Activated CD4-positive, alpha-beta T cell treated with anti-CD3 and anti-CD28 coated beads for 4 hours (primary cell): ENCODE data around the gene ETS2.
"Not testable (repeated sequence)": the region's sequence is repeated elsewhere in the genome, so short reads cannot be mapped to it uniquely, and the experiment has no call there.

Source experiments
- DNase-seq, 2 donors: peaks; one replicate each; pipeline ENCODE4 v3.0.0-alpha.2; 2020

ETS2 gene

DNA sequence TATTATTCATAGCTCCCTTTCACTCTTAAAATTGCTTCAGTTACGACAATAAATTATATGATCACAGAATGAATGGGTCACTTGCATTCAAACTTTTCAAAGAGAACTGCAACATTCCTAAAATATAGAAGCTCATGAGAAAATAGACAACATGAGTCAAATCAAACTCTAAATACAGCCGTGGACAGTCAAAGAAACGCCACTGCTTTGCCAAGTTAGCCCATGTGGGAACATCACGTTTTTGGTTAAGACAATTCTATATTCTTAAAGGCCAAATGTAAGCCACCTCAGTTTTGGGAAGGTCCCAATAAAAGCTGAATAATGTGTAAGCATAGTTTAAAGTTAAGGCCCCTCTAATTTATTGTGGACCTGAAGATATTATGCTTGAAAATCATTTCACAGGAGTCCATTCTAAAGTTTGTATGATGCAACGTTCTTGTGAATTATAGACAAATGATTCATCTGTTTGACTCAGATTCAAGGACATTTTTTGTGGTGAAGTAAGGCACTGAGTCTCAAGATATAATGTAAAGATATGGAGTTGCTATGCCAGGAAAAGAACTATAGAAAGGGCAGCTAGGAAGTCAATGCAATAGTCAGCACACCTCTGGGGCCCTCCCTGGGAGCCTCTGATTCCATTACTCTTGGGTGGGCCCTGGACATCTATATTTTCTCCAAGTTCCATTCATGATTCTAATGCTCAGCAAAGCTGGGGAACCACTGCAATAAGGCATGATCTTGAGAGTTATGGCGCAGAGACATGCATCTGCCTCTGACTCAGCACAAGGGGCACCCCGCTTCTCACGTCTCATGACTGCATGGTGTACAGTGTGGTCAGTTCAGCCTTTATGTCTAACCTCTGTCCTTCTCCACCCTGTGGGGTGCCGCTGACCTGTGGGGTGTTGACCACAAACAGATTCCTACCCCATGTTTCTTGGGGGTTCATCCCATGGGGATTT is 33.9 kb downstream of the ETS2 start:
- no peak for DNase-seq

DNA sequence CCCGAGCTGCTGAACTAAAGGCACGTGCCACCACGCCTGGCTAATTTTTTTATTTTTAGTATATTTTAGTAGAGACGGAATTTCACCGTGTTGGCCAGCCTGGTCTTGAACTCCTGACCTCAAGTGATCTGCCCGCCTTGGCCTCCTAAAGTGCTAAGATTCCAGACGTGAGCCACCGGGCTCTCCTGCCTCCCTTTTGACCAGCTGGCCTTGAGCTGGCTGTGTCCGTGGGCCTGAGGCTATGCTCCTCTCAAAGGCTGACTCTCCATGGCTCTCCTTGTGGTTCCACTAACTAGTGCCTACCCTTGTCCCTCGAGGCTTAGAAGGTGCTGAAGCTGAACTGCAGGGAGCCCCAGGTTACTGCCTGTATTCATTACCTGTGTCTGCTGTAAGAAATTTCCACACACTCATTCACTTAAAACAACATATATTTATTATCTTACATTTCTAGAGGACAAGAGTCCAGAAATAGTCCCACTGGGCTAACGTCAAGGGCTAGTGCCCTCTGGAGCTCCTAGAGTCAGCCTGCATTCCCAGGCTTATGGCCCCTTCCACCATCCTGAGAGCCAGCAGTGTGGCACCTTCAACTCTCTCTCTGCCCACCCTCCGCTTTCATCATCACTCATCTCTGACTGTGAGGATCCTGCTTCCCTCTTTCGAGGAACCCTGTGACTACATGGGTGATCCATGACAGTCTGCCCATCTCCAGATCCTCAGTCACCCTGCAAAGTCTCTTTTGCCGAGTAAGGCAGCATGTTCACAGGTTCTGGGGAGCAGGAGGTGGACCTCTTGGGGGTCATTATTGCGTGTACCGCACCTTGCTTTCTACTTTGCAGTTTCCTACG is 34.9 kb downstream of the ETS2 start:
- DNase-seq = no peak

DNA sequence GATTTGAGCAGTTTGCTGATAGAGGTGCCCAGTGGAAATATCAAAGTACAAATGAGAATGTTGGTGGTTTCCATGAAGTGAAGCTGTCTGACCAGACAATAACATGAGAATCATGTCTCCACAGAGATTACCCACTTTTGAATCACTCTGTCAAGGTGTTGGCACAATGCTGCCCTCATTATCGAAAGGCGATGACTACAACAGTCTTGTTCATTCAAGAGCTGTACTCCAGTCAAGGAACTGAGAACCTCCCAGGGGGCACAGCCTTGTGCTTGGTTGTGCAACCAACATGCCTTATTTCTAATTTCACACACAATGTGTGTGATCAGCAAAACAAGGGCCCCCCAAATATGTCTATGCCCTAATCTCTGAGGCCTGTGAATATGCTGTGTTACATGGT is 35.7 kb downstream of the ETS2 start:
- no peak for DNase-seq

DNA sequence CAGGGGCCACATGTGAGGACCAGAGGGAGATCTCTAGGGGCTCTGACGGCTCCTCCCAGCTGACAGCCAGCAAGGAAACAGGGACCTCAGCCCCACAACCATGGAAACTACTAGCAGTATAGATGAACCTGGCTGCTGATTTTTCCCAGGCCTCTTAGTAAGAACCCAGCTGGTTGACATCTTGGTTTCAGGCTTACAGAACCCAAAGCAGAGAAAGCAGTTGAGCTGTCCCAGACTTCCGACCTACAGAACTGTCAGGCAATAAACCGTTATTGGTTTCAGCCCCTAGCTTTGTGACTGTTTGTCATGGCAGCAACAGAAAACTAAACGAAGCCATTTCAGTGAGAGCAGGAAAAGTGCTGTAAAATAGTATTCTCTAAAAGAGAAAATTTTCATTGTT is 36.4 kb downstream of the ETS2 start:
- no peak for DNase-seq

DNA sequence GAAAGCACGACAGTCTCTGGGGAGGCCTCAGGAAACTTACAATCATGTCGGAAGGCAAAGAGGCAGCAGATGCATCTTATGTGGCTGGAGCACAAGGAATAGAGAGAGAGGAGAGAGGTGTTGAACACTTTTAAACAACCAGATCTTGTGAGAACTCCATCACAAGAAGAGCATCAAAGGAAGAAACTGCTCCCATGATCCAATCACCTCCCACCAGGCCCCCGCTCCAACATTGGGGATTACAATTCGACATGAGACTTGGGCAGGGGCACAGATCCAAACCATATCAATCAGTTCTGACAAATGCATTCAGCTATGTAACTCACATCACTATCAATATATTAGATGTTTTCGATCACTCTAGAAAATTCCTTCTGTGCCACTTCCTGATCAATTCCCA is 37.6 kb downstream of the ETS2 start:
- no peak for DNase-seq

DNA sequence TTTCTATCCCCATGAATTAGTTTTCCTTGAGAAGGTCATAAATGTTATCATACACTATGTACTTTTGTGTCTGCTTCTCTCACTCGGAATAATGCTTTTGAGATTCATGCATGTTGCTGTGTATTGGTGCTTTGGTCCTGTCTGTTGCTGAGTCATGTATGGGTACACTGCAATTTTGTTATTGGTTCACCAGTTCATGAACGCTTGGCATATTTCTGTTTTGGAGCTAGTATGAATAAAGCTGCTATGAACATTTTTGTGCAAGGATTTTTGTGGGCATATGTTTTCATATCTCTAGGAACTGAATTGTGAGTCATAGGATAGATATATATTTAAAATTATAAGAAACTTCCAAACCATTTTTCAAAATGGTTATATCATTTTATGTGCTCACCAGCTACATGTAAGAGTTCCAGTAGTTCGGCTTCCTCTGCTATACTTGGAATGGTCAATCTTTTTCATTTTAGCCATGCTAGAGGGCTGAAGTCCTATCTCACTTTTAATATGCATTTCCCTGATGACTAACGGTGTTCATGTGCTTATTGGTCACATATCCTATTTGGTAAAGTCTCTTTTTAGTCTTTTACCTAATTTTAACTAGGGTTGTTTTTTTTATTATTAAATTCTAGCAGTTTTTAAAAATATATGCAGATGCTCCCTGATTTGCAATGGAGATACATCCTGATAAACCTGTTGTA is 38.2 kb downstream of the ETS2 start:
- DNase-seq = no peak

DNA sequence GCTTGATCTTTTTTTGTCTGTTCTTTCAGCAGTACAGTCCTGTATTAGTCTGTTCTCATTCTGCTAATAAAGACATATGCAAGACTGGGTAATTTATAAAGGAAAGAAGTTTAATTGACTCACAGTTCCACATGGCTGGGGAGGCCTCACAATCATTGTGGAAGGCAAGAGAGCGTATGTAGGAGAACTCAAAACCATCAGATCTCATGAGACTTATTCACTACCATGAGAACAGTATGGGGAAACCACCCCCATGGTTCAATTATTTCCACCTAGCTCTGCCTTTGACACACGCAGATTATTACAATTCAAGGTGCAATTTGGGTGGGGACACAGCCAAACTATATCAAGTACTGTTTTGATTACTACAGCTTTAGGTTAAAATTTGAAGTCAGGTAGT is 39.6 kb downstream of the ETS2 start:
- not testable (repeated sequence) for DNase-seq

DNA sequence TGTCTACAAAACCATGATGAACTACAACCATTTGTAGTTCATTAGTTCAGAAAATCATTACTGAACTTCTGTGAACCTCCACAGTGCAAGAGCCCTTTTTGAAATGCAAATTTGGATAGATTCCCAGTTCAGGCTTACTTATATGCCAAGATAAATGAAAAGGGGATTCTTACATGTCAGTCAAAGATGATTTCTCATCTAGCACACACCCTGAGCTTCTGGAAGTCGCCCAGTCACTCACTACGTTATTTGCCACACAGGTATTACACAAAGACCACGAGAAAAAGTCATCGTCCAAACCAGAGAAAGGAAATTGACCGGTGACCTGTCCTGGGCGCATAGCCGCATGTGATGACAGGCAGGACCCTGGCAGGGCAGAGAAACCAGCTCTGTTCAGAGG is 41.8 kb downstream of the ETS2 start:
- no peak for DNase-seq

DNA sequence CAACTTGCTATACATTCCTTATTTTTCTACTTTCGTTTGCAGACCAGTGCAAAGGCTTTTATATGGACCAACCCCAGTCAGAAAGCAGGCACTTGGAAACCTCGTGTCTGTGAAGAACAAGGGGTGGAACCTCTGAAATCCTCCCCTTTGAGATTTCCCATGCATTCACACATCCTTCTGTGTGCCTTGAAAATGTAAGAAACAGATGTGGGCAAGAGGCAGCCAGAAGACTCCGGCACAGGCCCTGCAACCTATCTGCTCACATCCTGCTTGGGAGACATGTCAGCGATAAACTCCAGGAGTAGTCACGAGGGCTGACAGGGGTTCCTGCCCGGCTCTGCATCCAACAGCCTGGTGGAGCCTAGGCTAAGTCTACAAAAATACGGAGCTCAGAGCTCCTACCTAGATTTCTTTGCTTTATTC is 42.5 kb downstream of the ETS2 start:
- no peak for DNase-seq

DNA sequence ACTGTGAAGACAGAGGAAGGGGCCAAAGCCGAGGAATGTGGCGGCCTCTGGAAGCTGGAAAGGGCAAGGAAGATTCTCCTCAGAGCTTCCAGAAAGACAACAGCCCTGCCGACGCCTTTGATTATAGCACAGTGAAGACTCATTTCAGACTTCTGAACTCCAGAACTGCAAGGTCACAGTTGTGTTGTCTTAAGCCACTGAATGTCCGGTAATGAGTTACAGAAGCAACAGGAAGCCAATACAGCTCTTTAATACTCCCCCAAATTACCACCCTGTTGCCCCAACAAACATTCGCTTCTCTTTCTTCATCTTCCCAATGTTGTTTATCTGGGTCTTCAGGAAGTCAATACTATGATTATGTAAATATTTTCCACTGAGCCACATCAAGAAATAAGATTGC is 44.0 kb downstream of the ETS2 start:
- no peak for DNase-seq

DNA sequence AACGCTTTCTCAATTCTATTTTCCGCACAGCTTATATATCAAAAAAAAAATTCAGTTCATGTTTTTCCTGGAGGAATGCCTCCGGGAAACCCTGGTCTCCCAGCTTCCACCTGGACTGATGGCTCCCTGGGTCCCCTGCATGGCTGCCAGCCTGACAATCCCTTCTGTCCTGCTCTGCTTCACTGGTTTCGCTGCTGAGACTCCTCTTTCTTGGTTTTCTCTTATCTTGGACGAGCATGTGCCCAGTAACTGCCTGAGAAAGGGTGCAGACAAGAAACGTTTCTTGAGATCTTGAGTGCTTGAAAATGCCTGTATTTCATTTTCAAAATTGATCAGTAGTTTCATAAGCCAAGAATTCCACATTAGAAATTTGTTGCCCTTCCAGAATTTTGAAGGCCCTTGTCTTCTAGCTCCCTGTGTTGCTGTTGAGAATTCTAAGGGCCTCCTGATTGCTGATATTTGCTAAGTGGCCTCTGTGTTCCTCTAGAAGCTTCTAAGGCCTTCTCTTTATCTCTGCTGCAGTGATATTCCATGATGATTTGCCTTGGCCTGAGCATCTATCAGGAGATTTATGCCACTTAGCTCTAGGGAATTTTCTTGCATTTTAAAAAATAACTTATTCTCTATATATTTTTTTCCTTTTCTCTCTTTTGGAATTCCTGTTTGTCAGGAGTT is 44.7 kb downstream of the ETS2 start:
- no peak for DNase-seq

DNA sequence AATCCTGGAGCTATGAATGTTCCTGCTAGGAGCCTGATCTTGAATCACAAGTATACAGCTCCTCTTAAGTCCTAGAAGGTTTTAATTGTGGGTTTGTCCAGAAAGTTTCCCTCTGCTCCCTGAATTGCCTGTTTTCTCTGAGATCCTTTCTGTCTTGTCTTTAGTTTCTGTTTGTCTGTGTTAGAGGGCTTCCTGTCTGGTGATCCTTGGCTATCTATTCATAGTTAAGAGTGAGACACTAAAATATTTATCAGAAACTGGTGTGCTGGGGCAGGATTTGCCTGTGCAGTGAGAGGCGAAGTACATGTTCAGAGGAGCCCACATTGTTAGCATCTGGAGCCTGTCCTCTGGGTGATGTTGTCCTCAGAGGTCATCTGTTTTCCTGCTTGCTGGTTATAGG is 45.4 kb downstream of the ETS2 start:
- DNase-seq = no peak

DNA sequence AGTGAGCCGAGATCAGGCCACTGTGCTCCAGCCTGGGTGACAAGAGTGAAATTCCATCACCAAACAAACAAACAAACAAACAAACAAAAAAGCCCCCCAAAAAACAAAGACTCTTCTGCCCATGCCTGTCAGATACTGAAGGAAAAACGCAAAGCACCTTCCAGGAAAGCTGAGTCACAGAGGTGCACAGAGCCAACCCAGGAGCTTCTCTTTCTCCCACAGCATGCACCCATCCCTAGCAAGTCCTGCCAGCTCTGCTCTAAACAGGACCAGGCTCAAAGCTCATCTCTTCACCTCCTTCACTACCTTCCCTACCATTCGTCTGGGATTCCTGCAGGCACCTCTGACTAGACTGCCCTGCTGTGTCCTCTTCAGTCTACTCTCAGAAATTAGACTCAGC is 46.5 kb downstream of the ETS2 start:
- no peak for DNase-seq

DNA sequence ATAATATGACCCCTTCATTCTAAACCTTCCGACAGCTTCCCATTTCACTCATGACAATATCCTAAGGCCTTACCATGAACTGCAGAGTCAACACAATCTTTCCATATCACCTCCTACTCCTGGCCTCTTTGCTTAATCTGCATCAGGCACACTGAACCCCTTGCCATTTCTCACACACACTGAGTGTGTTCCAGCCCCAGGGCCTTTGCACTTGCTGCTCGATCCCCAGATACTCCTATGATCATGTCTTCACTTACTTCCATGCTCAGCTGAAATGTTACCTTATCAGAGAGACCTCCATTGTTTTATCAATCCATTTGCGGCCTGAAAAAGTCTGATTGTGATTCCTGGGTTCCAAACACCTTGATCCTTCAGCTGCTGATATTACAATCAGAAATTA is 47.0 kb downstream of the ETS2 start:
- DNase-seq = no peak

DNA sequence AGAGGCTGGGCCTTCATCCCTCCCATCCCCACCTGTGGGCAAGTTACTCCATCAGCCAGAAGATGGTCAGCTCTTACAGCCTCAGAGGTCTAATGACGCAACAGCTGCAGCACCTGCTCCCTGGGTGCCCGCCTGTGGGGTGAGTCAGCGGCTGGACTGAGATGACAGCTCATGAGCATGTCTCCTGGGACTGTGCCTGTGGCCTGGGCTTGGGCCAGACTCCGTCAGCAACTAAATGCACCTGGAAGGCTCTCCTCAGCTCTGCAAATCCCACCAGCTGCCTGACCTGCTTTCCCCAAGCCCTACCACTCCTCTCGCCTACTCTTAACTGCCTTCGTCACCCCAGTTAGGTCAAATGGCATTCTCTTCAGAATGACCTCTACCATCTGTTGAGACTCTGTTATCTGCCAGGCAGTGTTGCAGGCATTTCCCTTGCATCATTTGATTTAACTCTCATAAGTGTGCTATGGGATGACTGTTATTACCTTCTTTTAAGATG is 47.7 kb downstream of the ETS2 start:
- DNase-seq = no peak

DNA sequence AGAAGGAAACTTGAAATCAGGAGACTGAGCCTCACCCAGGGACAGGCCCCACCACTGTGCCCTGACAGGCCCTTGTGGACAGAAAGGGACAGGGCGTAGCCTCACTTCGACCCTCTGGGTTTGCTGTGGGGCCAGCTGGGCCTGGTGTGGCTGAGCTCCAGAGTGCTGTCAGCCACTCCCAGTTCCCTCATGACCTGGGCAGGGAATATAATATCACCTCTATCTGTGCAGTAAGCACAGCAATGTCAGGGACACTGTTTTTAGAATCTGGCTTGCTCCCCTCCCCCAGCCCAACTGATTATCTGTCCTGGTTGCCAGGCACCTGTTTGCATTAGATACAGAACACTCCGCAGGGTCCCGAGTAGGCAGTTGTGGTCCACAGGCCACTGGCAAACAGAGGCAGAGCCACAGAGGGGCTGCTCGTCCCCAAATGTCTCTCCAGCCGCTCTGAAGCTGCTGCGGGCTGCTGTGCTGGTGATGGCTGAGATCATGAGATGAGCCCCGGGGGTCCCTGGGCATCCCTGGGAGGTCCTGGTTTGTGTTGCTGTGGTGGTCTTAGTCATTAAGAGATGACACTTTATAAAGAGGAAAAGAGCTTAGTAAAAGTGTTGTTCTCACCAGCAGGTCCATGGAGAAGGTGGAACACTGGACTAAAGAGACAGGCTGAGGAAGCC is 51.6 kb downstream of the ETS2 start:
- DNase-seq = no peak

DNA sequence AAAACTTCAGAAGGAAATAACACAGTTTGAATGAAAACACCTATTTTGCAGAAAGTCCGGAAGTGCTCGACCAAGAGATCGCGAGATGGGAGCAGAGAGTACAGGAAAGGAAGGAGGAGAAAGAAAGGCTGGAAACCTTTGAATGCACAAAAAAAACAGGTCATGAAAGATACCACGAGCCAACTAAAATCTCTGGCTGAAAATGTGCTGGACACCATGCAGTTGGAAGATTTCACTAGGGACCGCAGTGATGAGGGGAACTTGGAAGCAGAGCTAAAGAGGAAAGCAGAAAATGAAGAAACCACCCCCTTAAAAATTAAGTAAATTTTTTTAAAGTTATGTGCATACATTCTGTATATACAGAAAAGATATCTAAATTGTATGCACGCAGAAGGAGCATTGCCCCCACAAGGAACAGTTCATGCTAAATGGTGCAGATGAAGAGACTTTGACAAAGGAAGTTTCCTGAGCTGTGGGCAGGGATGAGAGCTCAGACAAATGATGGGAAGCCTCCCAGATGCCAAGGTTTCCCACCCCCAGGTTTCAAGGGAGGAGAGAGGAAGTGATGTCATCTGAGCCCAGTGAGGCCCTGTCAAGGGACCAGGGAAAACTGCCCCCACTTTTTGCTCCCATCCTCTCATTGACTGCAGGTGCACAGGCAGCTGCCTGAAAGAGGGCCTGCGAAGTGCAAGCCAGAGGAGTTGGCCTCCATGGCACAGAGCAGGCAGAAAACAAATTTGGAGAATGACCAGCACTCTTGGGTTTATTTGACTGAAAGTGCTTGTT is 52.5 kb downstream of the ETS2 start:
- no peak for DNase-seq

DNA sequence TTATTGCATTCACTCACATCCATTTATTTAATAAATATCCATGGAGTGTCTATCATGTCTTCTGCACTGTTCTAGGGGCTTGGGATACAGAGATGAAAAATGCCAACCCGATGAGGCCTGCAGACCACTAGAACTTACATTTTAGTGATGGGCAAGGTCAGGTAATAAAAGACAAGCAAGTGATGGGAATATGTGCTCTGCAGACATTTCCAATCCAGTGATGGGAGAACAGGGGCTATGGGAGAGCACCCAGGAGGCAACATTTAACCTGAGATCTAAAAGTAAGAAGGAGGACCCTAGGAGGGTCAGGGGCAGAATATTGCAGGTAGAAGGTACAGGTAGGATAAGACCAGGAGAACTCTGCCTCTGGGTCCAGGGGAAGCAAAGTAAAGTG is 53.1 kb downstream of the ETS2 start:
- no peak for DNase-seq

DNA sequence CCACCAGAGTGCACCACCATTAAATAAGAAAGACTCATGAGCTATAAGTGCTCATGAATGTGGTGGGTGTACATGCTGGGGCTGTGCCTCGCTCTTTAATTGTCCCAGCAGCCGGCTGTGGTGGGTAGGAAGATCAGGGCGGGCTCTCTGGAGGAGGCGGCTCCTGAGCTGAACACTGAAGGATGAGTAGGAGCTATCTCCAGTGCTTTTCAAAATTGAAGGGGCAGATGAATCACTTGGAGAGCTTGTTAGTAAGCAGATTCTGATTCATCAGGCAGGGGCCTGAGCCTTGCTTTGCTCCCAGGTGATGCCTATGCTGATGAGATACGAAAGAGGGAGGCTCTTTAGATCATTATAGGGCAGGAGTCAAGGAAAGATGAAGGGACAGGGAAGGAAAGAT is 54.1 kb downstream of the ETS2 start:
- DNase-seq = no peak

DNA sequence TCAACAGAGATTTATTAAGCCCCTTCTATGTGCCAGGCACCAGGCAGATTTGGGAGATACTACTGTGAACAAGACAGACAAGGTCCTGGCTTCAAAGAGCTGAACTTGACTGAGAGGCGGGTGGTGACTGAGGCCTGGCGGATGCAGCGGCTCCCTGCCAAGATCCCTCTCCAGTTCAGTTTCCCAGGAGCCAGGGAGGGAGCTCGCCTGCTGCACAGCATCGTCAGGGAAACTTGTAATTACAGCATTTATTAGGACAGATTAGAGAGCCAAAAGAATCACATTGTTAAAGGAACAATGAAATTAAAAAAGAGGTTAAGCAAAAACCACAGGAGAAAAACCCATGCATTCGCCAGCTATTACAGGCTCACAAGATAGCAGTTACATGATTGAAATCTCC is 55.3 kb downstream of the ETS2 start:
- no peak for DNase-seq

DNA sequence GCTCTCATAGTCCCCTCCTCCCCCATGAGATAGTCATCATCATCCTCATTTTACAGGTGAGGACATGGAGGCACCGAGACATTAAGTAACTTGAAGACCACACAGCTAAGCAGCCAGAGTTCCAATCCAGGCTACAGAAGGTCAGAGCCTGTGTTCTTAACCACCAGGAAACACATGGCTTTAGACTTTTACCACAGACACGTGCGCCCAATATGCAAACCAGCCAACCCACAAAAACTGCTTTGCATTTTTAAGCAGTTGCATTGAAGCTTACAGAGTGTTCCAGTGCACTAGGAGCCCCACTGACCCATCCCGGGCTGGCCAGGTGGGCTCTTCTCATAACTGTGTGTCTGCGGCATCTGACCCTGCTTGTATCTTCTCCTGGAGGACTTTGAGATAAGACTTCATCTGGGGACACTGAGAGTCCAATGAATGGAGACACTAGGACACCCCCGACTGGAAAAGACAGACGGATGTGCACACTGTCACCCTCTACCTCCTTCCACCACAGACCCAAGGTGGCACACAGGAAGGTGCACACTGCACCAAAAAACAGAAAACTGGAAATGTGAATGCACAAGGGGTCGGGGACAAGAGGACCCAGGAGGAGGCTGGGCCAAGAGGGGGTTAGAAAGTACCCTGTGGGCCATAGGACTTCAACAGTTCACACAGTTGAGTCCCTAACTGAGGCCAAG is 56.4 kb downstream of the ETS2 start:
- DNase-seq = no peak
